ENCODE results near the gene HOXC11.

- TF ChIP-seq, protein P1, sequence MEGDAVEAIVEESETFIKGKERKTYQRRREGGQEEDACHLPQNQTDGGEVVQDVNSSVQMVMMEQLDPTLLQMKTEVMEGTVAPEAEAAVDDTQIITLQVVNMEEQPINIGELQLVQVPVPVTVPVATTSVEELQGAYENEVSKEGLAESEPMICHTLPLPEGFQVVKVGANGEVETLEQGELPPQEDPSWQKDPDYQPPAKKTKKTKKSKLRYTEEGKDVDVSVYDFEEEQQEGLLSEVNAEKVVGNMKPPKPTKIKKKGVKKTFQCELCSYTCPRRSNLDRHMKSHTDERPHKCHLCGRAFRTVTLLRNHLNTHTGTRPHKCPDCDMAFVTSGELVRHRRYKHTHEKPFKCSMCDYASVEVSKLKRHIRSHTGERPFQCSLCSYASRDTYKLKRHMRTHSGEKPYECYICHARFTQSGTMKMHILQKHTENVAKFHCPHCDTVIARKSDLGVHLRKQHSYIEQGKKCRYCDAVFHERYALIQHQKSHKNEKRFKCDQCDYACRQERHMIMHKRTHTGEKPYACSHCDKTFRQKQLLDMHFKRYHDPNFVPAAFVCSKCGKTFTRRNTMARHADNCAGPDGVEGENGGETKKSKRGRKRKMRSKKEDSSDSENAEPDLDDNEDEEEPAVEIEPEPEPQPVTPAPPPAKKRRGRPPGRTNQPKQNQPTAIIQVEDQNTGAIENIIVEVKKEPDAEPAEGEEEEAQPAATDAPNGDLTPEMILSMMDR (IDR thresholded peaks at IDR 0.05), result no peak
- no peak for TF ChIP-seq POLR2A (IDR thresholded peaks at IDR 0.05)
Measured at GRCh38 chr12:53969588-53970259, 3.2 kb upstream of the HOXC11 start.
